Cardiac atrium fibroblast (primary cell): ENCODE data around the gene PPIL4. TPM values are rescaled to one million over a fixed set of nuclear protein-coding genes. Genes with fewer than 3 reads are reported as not detected.

Source experiments
- total RNA-seq: library from RNA; depleted of rRNA; stranded (reverse); fragments of >200 nt; gene quantifications from 2 replicates; pipeline ENCODE4 v1.2.3, GENCODE V29; 2015

Gene PPIL4
- total RNA-seq: 19.0 and 22.8 TPM in 2 replicates

DNA sequence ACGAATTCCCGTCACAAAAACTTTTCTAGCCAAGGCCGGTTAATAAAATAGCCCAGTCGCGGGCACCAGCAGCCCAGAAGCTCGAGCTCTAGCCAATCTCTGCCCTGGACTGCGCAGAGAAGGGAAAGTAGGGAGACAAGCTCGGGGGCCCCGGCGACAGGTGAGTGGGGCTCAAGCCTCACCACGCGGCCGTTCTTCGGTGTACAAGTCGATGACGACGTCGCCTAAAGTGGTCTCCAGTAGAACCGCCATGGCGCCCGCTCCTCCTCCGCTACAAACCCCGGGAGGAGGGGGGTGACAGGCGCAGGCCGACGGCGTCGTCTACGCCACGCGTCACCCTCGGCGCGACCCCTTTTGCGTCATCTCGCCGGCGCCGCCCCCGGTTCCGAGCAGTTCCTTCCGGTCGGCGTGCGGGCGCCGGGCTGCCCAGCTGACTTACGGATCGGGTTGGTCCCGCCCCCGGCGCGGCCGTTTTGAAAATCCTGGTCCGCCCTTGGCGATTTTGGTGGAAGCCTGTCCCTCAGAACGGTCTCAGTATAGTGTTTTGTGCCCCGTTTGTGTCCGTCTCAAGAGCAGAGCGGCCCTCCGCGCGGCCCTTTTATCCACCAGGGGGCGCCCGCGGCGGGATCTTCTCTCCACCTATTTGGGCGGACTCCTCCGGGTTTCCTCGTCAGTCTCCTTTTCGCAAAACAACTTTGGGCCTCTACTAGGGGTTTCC is at the start of gene PPIL4:
Gene PPIL4 (minus strand): TSS at position 290 of the 718 bp plus-strand sequence. CDS start 38 bp downstream, at position 252.

DNA sequence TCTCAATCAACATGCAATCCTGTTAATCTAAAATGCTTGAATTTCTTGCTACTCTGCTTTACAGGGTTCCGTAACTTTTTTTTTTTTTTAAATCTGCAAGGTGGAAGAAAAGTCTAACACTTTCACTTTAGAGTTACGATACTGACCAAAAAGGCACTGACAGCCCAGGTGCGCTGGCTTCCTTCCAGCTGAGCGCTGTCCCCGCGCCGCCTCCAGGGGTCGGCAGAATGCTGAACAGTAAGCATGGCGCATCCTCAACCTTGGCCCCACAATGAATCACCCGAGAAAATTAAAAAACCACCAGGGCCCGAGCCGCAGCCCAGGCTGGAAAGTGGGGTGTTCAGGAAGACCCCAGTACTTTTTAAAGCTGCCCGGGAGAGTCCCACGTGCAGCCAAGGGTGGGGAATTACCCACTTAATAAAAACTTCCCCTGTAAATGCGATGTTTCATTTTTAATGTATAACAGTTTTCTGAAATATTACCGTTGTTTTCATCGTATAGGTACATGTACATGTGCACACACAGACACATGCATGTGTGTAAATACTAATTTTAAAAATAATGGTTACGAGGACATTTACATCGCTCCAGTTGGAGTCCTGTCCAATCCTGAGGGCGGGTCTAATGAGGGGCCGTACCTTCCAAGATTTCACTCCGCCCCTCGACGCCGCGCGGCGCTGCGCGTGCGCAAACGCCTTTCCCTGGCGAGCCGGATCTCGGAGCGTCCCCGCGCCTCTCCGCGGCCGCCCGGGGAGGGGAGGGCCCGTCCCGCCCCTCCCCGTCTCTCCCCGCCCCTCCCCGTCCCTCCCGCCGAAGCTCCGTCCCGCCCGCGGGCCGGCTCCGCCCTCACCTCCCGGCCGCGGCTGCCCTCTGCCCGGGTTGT is 19.9 kb upstream of the PPIL4 start, which contains the start of gene GINM1:
Gene GINM1 (plus strand): TSS at position 849 of the 883 bp plus-strand sequence. CDS start 40 bp downstream, outside the sequence.

DNA sequence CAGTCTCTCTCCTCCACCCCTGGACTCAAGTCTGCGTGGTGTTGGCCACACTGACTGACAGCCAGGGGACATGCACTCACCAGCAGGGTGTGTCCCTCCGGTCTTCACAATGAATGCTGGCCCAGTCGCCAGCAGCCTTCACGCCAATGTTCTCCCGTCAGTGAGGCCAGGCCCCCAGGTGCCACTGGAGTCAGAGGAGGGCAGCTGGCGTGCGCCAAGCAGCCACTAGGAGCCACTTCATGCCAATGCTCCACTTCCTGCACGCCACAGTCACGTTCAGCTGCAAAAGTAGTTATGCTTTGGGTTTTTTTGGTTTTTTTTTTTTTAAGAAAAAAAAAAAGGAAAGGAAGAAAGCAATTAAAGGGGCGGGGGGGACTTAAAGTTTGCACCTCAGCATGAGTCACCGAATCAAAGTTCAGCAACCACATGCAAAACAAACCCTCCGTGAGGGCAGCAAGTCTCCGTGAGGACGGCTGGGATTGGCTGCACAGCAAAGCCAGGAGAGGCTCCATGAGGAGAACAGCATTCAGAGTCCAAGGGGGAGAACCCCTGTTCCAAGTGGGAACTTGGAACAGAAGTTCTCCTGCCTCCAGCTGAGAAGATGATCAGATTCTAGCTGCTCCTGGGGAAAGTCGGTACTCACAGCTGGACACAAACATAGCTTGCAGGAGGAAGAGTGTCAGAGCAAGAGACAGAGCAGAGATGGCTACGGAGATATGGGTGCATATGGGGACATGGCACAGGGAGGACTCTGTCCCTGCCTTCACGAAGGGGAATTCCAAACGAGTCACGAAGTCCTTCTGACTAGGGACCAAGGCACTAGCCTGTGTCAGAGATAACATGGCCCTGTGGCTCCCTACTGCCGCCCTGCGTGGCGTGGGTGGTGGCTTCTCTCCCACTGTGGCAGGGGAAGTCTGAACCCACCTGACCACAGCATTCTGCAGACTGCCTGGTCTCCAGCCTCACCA is 60.8 kb downstream of the PPIL4 start, which contains the start of gene ZC3H12D:
Gene ZC3H12D (minus strand): TSS at position 282 of the 968 bp plus-strand sequence. CDS start 10,471 bp downstream, outside the sequence.

Other genes with a start within 250 kb of the PPIL4 start
- 11.9 and 23.2 TPM in 2 replicates for gene TAB2, start 228.3 kb downstream of the PPIL4 start, total RNA-seq
- 0.16 TPM in 1 of 2 replicates, not detected in the other for gene SUMO4, start 145.8 kb downstream of the PPIL4 start, total RNA-seq
- gene ZC3H12D, start 61.0 kb downstream of the PPIL4 start, total RNA-seq: 1.6 TPM in 1 of 2 replicates, not detected in the other
- gene GINM1, start 20.3 kb upstream of the PPIL4 start, total RNA-seq: 76.9 and 80.8 TPM in 2 replicates
- gene KATNA1, start 102.7 kb upstream of the PPIL4 start, total RNA-seq: 10.8 and 15.6 TPM in 2 replicates
- gene LATS1, start 172.1 kb upstream of the PPIL4 start, total RNA-seq: 8.3 and 19.6 TPM in 2 replicates
- 12.0 and 52.5 TPM in 2 replicates for gene NUP43, start 200.5 kb upstream of the PPIL4 start, total RNA-seq
- 105 TPM in 2 replicates for gene PCMT1, start 203.7 kb upstream of the PPIL4 start, total RNA-seq